Measurements from ENCODE around the gene AARS1.
"Not testable (repeated sequence)": the region's sequence is repeated elsewhere in the genome, so short reads cannot be mapped to it uniquely, and the experiment has no call there.

Gene AARS1

GRCh38 chr16:70320121-70320520 lies 30.8 kb upstream of the AARS1 start:
- no peak overlapping the region for H3K4me3 ChIP-seq (ENCODE audit: low read length)
- H3K36me3 ChIP-seq (ENCODE audit: control insufficient read depth, low read length), result peaks cover 34% of the 10 kb centered on the region
- H3K4me1 ChIP-seq (ENCODE audit: control insufficient read depth, low read length), result no peaks in the 10 kb centered on the region
- H3F3A ChIP-seq (ENCODE audit: control insufficient read depth, insufficient read depth), result no peaks in the 10 kb centered on the region
- no peak overlapping the region for H3K4me2 ChIP-seq (ENCODE audit: low read length)
- no peak for TF ChIP-seq EZH2phosphoT487 (IDR thresholded peaks at IDR 0.05; ENCODE audit: borderline replicate concordance, low read length)
- no peak for TF ChIP-seq CTCF (IDR thresholded peaks at IDR 0.05; ENCODE audit: low read depth, low read length, poor library complexity, severe bottlenecking)
- no peaks in the 10 kb centered on the region for H4K20me1 ChIP-seq (ENCODE audit: control insufficient read depth, insufficient read depth, low read depth, low read length)
- H3K9me2 ChIP-seq (replicated peaks; ENCODE audit: control insufficient read depth, low read length), result no peaks in the 10 kb centered on the region
- no peaks in the 10 kb centered on the region for H3K27me3 ChIP-seq (ENCODE audit: control insufficient read depth, low read length)
- no peaks in the 10 kb centered on the region for H3K9me3 ChIP-seq (ENCODE audit: control insufficient read depth, insufficient read depth, low read length)
- no peak overlapping the region for H3K27ac ChIP-seq (ENCODE audit: low read depth, low read length)
- no peaks in the 10 kb centered on the region for H3K79me2 ChIP-seq (ENCODE audit: control insufficient read depth, low read length)

- H3K9me2 ChIP-seq (replicated peaks; ENCODE audit: control insufficient read depth, low read length); H3F3A ChIP-seq (ENCODE audit: control insufficient read depth, insufficient read depth); H4K20me1 ChIP-seq (ENCODE audit: control insufficient read depth, insufficient read depth, low read depth, low read length); H3K4me3 ChIP-seq (ENCODE audit: low read length); H3K4me2 ChIP-seq (ENCODE audit: low read length); H3K4me1 ChIP-seq (ENCODE audit: control insufficient read depth, low read length); H3K27me3 ChIP-seq (ENCODE audit: control insufficient read depth, low read length); H3K9me3 ChIP-seq (ENCODE audit: control insufficient read depth, insufficient read depth, low read length); H3K27ac ChIP-seq (ENCODE audit: low read depth, low read length); H3K36me3 ChIP-seq (ENCODE audit: control insufficient read depth, low read length): not testable (repeated sequence)
- peaks cover 72% of the 10 kb centered on the region for H3K79me2 ChIP-seq (ENCODE audit: control insufficient read depth, low read length)
Observed at GRCh38 chr16:70307726-70308125, 18.4 kb upstream of the AARS1 start.

GRCh38 chr16:70306880-70307279 lies 17.6 kb upstream of the AARS1 start:
- peaks cover 10% of the 10 kb centered on the region for H3K36me3 ChIP-seq (ENCODE audit: control insufficient read depth, low read length)
- H3K4me3 ChIP-seq (ENCODE audit: low read length), result no peak overlapping the region
- no peaks in the 10 kb centered on the region for H3F3A ChIP-seq (ENCODE audit: control insufficient read depth, insufficient read depth)
- no peak for TF ChIP-seq EZH2phosphoT487 (IDR thresholded peaks at IDR 0.05; ENCODE audit: borderline replicate concordance, low read length)
- no peak for TF ChIP-seq CTCF (IDR thresholded peaks at IDR 0.05; ENCODE audit: low read depth, low read length, poor library complexity, severe bottlenecking)
- no peaks in the 10 kb centered on the region; the same call in 1 of the 2 replicates for H4K20me1 ChIP-seq (ENCODE audit: control insufficient read depth, insufficient read depth, low read depth, low read length)
- no peak overlapping the region for H3K4me2 ChIP-seq (ENCODE audit: low read length)
- H3K9me3 ChIP-seq (ENCODE audit: control insufficient read depth, insufficient read depth, low read length), result no peaks in the 10 kb centered on the region
- peaks cover 74% of the 10 kb centered on the region for H3K79me2 ChIP-seq (ENCODE audit: control insufficient read depth, low read length)
- H3K4me1 ChIP-seq (ENCODE audit: control insufficient read depth, low read length), result peaks cover 8% of the 10 kb centered on the region
- no peaks in the 10 kb centered on the region for H3K27me3 ChIP-seq (ENCODE audit: control insufficient read depth, low read length)
- no peak overlapping the region for H3K27ac ChIP-seq (ENCODE audit: low read depth, low read length)
- H3K9me2 ChIP-seq (replicated peaks; ENCODE audit: control insufficient read depth, low read length), result no peaks in the 10 kb centered on the region

- Histone ChIP-seq H3F3A (ENCODE audit: control insufficient read depth, insufficient read depth) (peaks cover 4% of the 10 kb centered on the region; the same call in 1 of the 2 replicates), H3K27ac (ENCODE audit: low read depth, low read length) (no peak overlapping the region), H4K20me1 (ENCODE audit: control insufficient read depth, insufficient read depth, low read depth, low read length) (no peaks in the 10 kb centered on the region), H3K9me2 (replicated peaks; ENCODE audit: control insufficient read depth, low read length) (no peaks in the 10 kb centered on the region), H3K4me2 (ENCODE audit: low read length) (no peak overlapping the region), H3K27me3 (ENCODE audit: control insufficient read depth, low read length) (no peaks in the 10 kb centered on the region), H3K4me1 (ENCODE audit: control insufficient read depth, low read length) (peaks cover 14% of the 10 kb centered on the region), H3K79me2 (ENCODE audit: control insufficient read depth, low read length) (peaks cover 84% of the 10 kb centered on the region), H3K36me3 (ENCODE audit: control insufficient read depth, low read length) (peaks cover 26% of the 10 kb centered on the region), H3K9me3 (ENCODE audit: control insufficient read depth, insufficient read depth, low read length) (peaks cover 10% of the 10 kb centered on the region), H3K4me3 (ENCODE audit: low read length) (no peak overlapping the region)
- TF ChIP-seq CTCF (IDR thresholded peaks at IDR 0.05; ENCODE audit: low read depth, low read length, poor library complexity, severe bottlenecking) (no peak), EZH2phosphoT487 (IDR thresholded peaks at IDR 0.05; ENCODE audit: borderline replicate concordance, low read length) (no peak)
Observed at GRCh38 chr16:70304892-70305448, 15.7 kb upstream of the AARS1 start.

Measured in DOHH2 (cell line).